Heart left ventricle (tissue), 16 donors: ENCODE data around the gene SLC25A22. TPM values are rescaled to one million over a fixed set of nuclear protein-coding genes. Genes with fewer than 3 reads are reported as not detected.
A peak's percentile ranks its signal among the peaks of the same experiment; 100 is the strongest.

Source experiments
- ATAC-seq, 4 donors: fragments of 200-7000 bp; cut with Tn5 transposase; one replicate each; pipeline ENCODE4 v1.9.1; 2020 to 2022; ENCODE audit warnings: moderate library complexity in 4 of 4, mild to moderate bottlenecking in 3 of 4, moderate number of reproducible peaks in 1 of 4
- DNase-seq, 5 donors: peaks; one replicate each; pipeline ENCODE4 v3.0.0-alpha.2; 2020
- H3K27ac ChIP-seq, 12 donors: fragments of 200-600 bp; sonication (generic) in 4 of 12; one replicate each; pipeline versions ENCODE4 v1.5.0 to v1.8.0; 2016 to 2022; ENCODE audit warnings: mild to moderate bottlenecking in 2 of 12
- H3K27me3 ChIP-seq, 9 donors: fragments of 200-600 bp; sonication (generic) in 2 of 9; one replicate each; pipeline versions ENCODE4 v1.5.1 to v1.8.0; 2016 to 2022; ENCODE audit warnings: mild to moderate bottlenecking in 3 of 9
- H3K36me3 ChIP-seq, 9 donors: fragments of 200-600 bp; sonication (generic) in 2 of 9; one replicate each; pipeline versions ENCODE4 v1.5.0 to v1.8.0; 2018 to 2022; ENCODE audit warnings: mild to moderate bottlenecking in 2 of 9
- H3K4me1 ChIP-seq, 12 donors: fragments of 200-600 bp; sonication (generic) in 4 of 12; one replicate each; pipeline versions ENCODE4 v1.5.0 to v1.8.0; 2016 to 2022; ENCODE audit warnings: mild to moderate bottlenecking in 3 of 12
- H3K4me3 ChIP-seq, 12 donors: fragments of 200-600 bp; sonication (generic) in 4 of 12; one replicate each; pipeline versions ENCODE4 v1.5.0 to v1.8.0; 2017 to 2022; ENCODE audit warnings: mild to moderate bottlenecking in 9 of 12, moderate library complexity in 4 of 12
- H3K9me3 ChIP-seq, 12 donors: fragments of 200-600 bp; sonication (generic) in 4 of 12; one replicate each; pipeline versions ENCODE4 v1.5.0 to v1.8.0; 2016 to 2022; ENCODE audit warnings: mild to moderate bottlenecking in 1 of 12
- POLR2A ChIP-seq, 2 donors: fragments of 450-650 bp; IDR thresholded peaks; one replicate each; pipeline ENCODE4 v1.6.1; 2017; ENCODE audit warnings: antibody characterized with exemption in 2 of 2, mild to moderate bottlenecking in 2 of 2, moderate library complexity in 2 of 2
- WGBS, 4 donors: extraction: QIAGEN DNeasy Blood & Tissue Kit in 2 of 4; methylation state at CpG; one replicate each; pipeline versions ENCODE4 v1.1.5 to v1.1.7; 2013 to 2018; 5-methylcytosine and 5-hydroxymethylcytosine counted together
- intact Hi-C, 10 donors: fragments of 100-400 bp; cut with DNase I; formaldehyde crosslinking; loops; one replicate each; pipeline versions ENCODE4 v1.11.1 to v1.14.2; 2022
- polyA plus RNA-seq, 2 donors: library from polyadenylated mRNA; stranded (reverse); fragments of 200-250 nt; gene quantifications; one replicate each; pipeline ENCODE4 v1.2.3, GENCODE V29; 2013
- total RNA-seq, 9 donors: library from RNA; depleted of rRNA in 2 of 9; stranded (reverse); fragments of >200 nt in 2 of 9; fragmentation: NEBNext Ultra II Directional in 3 of 9; extraction: Animal tissue kit (Norgen Biotek cat#: 25700) in 3 of 9; gene quantifications; one replicate each; pipeline versions ENCODE4 v1.1.0 to v1.2.4, GENCODE V29; 2016 to 2023
- TF ChIP-seq, protein P1 (sequence below), 12 donors: fragments of 200-600 bp; sonication (generic) in 4 of 12; IDR thresholded peaks; one replicate each; pipeline versions ENCODE4 v1.5.0 to v1.8.0; 2018 to 2022; ENCODE audit warnings: antibody characterized with exemption in 12 of 12, mild to moderate bottlenecking in 5 of 12
- donor health status: ischemic (EF 13 %, LVEDD 7.1; RV severe dilation, severe dysfunction).
- donor health status: healthy with polysubstance abuse.
- donor health status: DM: no; HTN: yes; CAD: no.
- donor health status: DM: no; HTN: no; CAD: no.
- donor health status: ischemic (EF 25% LVEDD 6.9; RV normal size, moderate dysfunction).
- donor health status: ischemic (EF 25% LVEDD 5.7; RV mildly dilated, moderate dysfunction).
- donor health status: healthy.
- donor health status: DM: yes; HTN: yes; CAD: no.
- donor health status: ischemic (EF 35%, LVEDD 5.7; RV mildly dilated, moderate dysfunction).
- donor health status: nonischemic (EF 11% LVEDD 7.7; RV severe dilation, severe dysfunction).
- donor health status: DM: yes; HTN: yes; CAD: no.
- donor health status: PGD.
- donor health status: ischemic (EF 29% LVEDD 5.4; RV normal size, mild dysfunction).
- donor health status: nonischemic (EF 23%, LVEDD 6.1; RV moderate dilation, normal function).

The SLC25A22 gene
- total and polyA plus RNA-seq, 11 donors, result 2.1 to 12.8 (median 4.4) TPM

DNA sequence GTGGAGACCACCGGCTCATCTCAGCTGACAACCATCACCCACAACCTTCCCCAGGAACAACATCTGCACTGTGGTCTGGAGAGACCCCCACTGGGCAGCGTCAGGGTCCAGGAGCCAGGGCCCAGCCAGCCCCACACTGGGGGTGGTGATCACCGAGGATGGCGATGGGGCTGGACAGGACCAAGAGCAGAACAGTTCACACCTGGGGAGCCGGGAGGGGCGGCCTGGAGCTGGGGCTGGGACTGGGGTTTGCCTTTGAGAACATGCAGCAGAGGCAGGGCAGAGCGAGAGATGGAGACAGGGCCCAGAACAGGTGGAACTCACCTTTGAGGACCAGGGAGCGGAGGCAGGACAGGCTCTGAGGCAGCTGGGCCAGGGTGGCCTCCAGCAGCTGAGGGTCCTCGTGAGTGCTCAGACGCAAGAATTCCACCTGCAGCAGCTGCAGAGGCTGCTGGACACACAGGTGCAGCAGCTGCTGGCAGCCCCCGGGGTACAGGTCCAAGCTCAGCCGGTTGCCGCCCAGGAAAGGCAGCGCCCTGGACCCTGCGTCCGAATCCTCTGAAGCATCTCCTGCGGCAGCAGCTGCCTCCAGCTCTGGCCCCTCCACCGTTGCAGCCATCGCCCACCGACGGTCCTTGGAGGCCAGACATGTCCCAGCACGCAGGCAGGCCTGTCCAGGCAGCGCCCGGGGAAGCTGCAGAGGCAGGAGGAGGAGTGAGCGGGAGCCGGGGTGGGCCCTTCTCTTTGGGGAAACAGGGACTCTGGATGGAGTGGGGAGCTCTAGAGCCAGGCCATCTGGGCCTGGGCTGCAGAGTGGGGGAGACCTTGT, 5.9 kb upstream of the SLC25A22 start:
- WGBS, 4 donors, result 50 to 65% (median 58%) methylated on average over 18 to 26 of the region's 26 CpGs
- Histone ChIP-seq H3K36me3 (peaks cover 0 to 38% (median 9%) of the 10 kb centered on the region in 9 donors), H3K27ac (peak overlapping the region in 8 of 12 donors; percentile 87 to 96 (median 94))

DNA sequence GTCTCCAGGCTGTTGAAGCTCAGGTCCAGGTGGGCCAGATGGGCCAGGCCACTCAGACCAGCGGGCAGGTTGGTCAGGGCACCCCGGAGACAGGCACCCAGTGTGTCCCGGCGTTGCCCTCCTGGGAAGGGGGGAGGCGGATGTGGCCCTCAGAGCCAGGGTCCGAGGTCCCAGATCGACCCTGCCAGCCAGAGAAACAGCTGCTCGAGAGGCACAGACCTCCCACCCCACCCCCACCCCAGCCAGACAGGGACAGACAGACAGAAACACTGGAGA, 5.3 kb upstream of the SLC25A22 start:
- Histone ChIP-seq H3K4me1 (peaks cover 4 to 37% (median 23%) of the 10 kb centered on the region in 12 donors), H3K9me3 (no peaks in the 10 kb centered on the region), H3K4me3 (no peak overlapping the region), H3K27ac (no peak overlapping the region), H3K36me3 (peaks cover 0 to 38% (median 9%) of the 10 kb centered on the region in 9 donors), H3K27me3 (no peaks in the 10 kb centered on the region)
- TF ChIP-seq POLR2A (IDR thresholded peaks at IDR 0.05), result no peak
- TF ChIP-seq, protein P1, sequence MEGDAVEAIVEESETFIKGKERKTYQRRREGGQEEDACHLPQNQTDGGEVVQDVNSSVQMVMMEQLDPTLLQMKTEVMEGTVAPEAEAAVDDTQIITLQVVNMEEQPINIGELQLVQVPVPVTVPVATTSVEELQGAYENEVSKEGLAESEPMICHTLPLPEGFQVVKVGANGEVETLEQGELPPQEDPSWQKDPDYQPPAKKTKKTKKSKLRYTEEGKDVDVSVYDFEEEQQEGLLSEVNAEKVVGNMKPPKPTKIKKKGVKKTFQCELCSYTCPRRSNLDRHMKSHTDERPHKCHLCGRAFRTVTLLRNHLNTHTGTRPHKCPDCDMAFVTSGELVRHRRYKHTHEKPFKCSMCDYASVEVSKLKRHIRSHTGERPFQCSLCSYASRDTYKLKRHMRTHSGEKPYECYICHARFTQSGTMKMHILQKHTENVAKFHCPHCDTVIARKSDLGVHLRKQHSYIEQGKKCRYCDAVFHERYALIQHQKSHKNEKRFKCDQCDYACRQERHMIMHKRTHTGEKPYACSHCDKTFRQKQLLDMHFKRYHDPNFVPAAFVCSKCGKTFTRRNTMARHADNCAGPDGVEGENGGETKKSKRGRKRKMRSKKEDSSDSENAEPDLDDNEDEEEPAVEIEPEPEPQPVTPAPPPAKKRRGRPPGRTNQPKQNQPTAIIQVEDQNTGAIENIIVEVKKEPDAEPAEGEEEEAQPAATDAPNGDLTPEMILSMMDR (IDR thresholded peaks at IDR 0.05), result no peak
- DNase-seq (no peak), ATAC-seq (no peak)
- intact Hi-C loops, result loop anchor here in 1 of 10 donors (10.0 kb wide), 1 partner anchor 449 kb away; no protein-coding TSS in a partner anchor
- WGBS, 4 donors, result 89 to 93% (median 93%) methylated on average over 7 to 8 of the region's 8 CpGs; no CpG with 5 or more reads in 1 of the 4 donors

More for the DNA sequence above, 5.9 kb upstream of the SLC25A22 start:
- ATAC-seq (no peak), DNase-seq (no peak)
- peak overlapping the region in 10 of 12 donors; percentile 54 to 79 (median 66) for H3K4me3 ChIP-seq
- H3K4me1 ChIP-seq, result peaks cover 4 to 40% (median 27%) of the 10 kb centered on the region in 12 donors
- intact Hi-C loops, result loop anchor here in 1 of 10 donors (10.0 kb wide), 1 partner anchor 449 kb away; no protein-coding TSS in a partner anchor
- TF ChIP-seq, protein P1 (IDR thresholded peaks at IDR 0.05), result no peak
- TF ChIP-seq POLR2A (IDR thresholded peaks at IDR 0.05), result no peak
- H3K9me3 ChIP-seq, result no peaks in the 10 kb centered on the region
- H3K27me3 ChIP-seq, result no peaks in the 10 kb centered on the region

DNA sequence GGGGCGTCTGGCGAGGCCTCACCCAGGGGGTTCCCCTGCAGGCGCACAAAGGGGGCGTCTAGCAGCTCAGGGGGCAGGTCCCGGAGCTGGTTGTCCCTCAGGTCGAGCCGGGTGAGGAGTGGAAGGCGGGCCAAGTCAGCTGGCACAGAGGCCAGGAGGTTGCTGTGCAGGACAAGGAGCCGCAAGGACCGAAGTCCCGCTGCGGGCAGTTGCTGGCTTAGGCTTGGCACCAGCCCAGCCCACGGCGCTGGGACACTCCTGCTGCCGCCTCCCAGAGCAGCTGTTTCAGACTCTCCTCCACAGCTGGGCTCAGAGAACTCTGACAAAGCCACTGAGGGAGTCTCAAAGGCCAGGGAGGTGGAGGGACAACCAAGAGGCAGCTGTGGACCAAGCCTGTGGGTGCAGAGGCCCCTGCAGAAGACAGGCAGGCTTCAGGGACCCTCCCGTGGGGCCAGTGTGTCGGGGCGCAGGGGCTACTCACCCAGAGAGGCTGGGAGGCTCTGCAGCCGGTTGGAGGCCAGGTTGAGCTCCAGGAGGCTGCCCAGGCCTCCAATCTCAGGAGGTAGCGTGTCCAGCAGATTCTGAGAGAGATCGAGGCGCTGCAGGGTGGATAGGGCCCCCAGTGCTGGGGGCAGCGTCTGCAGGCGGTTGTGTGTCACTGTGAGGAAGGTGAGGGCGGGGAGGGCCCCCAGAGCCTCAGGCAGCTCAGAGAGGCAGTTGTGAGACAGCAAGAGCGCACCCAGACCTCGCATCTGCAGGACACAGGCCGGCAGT, 4.8 kb upstream of the SLC25A22 start:
- peaks cover 4 to 37% (median 22%) of the 10 kb centered on the region in 12 donors for H3K4me1 ChIP-seq
- ATAC-seq (no peak), DNase-seq (no peak)
- intact Hi-C loops, result loop anchor here in 1 of 10 donors (10.0 kb wide), 1 partner anchor 448 kb away; no protein-coding TSS in a partner anchor
- H3K27me3 ChIP-seq, result no peaks in the 10 kb centered on the region
- no peak overlapping the region for H3K27ac ChIP-seq
- WGBS, 4 donors, result 93 to 95% (median 94%) methylated on average over 18 to 28 of the region's 28 CpGs
- H3K36me3 ChIP-seq, result peaks cover 0 to 38% (median 9%) of the 10 kb centered on the region in 9 donors
- H3K9me3 ChIP-seq, result no peaks in the 10 kb centered on the region
- H3K4me3 ChIP-seq, result no peak overlapping the region
- no peak for TF ChIP-seq POLR2A (IDR thresholded peaks at IDR 0.05)
- TF ChIP-seq, protein P1 (IDR thresholded peaks at IDR 0.05), result no peak
